HG02678 (cell line): ENCODE data around the gene FOXN3.
A peak's percentile ranks its signal among the peaks of the same experiment; 100 is the strongest.

Experiments used
- ATAC-seq: cut with Tn5 transposase; IDR thresholded peaks from one replicate; pipeline ENCODE4 v1.9.1; 2021; ENCODE audit warnings: mild to moderate bottlenecking, moderate library complexity; ENCODE audit not compliant: unreplicated experiment

Gene FOXN3

GRCh38 chr14:89284333-89285058, 132.5 kb downstream of the FOXN3 start:
- no peak for ATAC-seq

DNA sequence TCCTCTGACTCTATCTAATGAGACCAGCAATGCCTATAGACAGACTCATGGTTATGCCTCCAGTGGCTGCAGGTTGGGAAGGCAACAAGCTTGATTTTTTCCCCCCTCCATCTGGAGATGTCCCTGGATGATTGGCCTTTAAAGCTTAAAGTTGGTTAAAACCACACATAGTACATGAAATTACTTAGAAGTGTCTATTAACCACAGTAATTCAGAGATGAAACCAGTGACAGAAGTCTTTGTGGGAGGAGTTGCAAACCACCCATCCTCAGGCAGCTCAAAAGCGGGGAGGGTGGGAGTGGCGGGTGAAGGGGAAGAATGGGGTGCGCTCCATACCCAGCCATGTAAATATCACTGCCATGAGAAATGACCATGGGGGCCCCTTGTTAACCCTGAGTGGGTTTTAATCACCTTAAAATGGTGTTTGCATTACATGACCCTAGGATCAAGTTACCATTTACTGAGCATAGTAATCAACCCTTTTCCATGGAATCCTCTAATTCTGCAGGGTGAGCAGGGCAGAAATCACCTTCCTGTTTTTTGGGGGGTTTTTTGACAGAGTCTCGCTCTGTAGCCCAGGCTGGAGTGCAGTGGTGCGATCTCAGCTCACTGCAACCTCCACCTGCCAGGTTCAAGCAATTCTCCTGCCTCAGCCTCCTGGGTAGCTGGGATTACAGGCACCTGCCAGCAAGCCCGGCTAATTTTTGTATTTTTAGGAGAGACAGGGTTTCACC, 133.5 kb downstream of the FOXN3 start:
- ATAC-seq = peak; percentile 93

DNA sequence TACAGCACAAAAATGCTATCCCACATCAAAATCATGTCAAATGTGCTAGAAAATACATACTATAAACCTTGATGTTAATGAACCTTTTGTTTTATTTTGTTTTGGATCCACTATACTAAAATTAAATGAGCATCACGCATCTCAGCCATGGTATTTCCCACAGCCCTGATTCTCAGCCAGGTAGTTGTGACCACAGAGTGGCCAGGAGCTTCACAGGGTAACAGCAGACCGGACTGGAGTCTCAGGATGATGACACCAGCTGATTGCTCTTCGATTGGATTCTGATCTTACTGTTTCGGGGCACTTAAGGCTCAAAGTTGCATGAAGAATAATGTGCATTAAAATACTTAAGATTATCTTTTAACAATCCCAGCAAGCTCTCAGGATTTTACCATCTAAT, 134.8 kb downstream of the FOXN3 start:
- ATAC-seq = no peak

DNA sequence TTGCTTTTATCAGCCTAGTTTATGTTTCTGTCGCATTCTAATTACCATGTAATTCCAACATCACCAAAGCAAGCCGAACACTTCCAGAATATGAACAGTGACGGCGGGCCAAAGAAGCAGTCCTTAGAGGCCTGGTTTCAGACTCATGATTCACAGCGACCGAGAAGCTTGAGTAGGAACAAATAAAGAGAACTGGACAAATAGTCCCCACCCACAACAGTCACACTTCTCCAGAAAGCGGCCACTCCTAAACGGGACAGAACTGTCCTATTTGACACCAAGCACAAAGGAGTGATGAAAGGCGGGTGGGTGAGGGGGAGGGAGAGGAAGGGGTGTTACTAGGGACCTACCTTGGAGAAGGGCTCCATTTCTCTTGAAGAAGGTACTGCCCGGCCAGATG, 136.4 kb downstream of the FOXN3 start:
- ATAC-seq = no peak

GRCh38 chr14:89279649-89280232, 137.3 kb downstream of the FOXN3 start:
- ATAC-seq = no peak

GRCh38 chr14:89277203-89277602, 139.8 kb downstream of the FOXN3 start:
- no peak for ATAC-seq

GRCh38 chr14:89276424-89276975, 140.5 kb downstream of the FOXN3 start:
- peak; percentile 96 for ATAC-seq

DNA sequence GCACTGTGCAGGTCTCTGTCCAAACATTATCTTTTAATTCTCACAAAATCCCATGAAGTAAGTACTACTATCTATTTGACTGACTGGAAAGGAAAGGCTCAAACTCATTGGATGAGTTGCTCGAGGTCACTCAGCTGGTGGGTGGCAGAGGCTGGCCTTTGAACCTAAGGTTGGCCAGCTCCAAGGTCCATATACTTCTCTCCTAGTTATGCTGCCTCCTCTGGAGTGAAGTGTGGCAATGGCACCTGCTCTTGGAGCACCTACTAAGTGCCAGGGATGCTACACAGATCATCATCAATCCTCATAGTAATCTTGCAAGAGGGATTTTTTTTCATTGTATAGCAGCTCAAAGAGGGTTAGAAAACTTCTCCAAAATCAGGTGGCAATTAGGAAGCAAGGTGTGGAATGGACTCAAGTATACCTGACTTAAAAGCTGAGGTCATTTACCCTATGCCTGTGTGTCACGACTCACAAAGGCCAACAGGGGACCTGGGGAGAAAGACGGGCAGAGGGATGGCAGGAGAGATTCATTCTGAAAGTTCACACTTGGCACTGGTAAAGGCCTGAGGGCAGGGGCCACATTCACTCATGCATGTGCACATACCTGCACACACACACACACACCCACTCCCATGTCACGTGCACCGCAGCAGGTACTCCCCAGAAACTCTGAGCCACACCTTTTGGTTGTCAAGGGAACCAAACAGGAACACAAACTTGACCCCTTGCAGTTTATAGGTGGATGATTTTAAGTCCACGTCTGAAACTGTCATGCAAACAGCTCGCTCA, 146.4 kb downstream of the FOXN3 start:
- peak; percentile 61 for ATAC-seq

DNA sequence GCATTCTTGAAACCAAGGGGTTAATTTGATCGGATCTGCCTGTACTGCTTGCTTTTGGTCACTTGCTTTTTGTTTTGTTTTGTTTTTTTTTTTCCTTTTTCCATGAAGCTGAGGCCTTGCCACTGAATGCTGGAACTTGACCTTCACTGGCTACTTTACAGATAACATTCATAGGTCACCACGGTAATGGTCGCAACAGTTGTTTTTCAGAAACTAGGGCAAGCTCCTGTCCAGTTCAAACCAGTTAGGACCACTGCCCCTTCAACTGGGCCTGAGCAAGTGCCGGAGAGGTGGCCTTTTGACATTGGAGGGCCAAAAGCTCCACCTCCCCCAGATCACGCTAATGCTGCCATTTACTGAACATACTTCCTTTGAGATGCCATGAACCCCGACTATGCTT, 147.6 kb downstream of the FOXN3 start:
- no peak for ATAC-seq

GRCh38 chr14:89268514-89268913, 148.5 kb downstream of the FOXN3 start:
- ATAC-seq = no peak

- ATAC-seq = no peak
Measured at GRCh38 chr14:89267656-89268055, 149.4 kb downstream of the FOXN3 start.

GRCh38 chr14:89267163-89267562, 149.9 kb downstream of the FOXN3 start:
- no peak for ATAC-seq

- ATAC-seq = no peak
Measured at GRCh38 chr14:89266754-89267153, 150.3 kb downstream of the FOXN3 start.

DNA sequence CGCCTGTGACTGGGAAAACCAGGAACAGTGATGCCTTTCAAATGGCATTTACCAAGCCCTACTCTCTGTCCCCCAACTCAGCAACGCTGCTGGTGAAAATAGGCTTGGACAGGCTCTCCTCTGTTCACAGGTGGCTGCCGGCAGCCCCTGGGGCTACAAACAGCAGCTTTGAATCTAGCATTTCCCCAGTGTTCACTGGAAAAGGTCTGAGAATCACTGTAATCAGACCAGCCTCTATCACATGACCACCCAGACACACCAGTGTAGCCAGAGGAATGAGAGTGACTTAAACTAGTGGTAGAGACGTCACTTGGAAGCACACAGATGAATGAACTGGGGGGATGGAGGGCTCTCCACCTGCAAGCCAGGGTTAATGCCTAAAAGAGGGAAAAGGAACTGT, 151.8 kb downstream of the FOXN3 start:
- ATAC-seq = no peak

- ATAC-seq = no peak
Measured at GRCh38 chr14:89264196-89264800, 152.7 kb downstream of the FOXN3 start.

GRCh38 chr14:89262041-89262440, 155.0 kb downstream of the FOXN3 start:
- ATAC-seq = no peak

DNA sequence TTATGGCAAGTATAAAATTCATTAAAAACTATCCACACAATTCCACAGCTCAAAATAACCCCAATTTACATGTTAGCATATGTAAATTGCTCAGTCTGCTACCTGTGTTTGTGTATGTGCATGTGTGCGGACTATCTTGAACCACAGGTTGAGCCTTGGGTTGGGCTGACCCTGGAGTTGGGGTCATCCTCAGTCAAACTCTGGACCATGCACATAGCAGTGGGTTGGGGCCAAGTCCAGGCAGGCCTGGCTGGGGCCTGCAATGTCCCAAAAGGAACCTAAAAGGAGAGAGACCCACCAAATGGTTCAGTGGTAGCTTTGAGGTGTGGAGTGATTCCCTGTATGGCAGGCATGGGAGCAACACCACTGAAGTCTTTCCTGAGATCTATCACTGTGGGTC, 156.1 kb downstream of the FOXN3 start:
- ATAC-seq = no peak

DNA sequence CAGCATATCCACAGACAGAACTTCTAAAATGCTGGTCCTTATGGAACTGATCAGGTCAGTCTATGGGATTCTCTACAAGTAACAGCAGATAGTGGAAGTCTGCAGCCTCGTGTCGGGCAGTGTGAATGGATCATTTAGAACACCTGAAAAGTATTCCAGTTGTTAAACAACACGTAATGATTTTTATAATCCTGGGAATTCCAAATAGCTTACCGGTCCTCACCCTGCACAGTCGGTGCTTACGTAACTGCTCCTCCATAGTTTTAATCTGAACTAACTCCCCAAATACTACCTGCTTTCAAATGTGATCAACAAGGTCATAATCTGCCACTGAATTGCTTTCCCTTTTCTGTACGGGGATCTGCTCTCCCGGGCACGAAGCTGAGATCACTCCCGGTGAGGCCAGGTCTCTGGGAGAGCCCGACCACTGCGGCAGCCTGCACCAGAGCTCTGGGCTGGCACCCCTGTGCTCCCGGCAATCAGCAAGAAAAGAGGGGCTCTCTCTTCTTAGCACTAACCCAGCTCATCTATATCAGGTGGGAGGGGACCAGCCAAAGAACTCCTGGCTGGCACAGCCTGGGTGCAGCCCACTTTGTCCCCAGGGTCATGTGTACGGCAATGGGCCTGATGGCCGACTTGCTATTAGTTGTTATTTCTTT, 157.0 kb downstream of the FOXN3 start:
- ATAC-seq = no peak

DNA sequence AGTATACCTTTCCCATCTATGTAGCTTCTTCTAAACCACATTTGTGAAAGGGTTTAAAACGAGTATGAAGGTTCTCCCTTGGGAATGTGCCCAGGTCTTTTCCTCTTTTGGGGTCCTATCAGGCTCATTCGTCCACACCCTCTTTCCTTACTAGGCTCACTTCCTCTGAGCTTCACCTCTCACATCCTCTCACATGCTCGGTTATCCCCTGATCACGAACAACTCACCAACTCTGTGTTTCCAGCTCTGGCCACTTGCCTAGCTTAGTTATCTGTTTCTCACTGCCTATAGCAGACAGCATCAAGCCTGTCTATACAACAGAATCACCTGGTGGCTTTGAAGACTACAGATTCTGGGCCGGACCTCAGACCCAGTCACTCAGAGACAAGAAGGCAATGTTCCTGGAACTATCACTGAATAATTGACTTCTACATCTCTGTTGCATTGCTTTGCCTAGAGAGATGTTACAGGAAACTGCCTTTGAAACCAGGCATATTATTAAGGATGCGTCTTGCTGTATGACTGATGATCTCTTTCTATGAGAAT, 158.2 kb downstream of the FOXN3 start:
- ATAC-seq = peak; percentile 52

- ATAC-seq = no peak
Measured at GRCh38 chr14:89256951-89257350, 160.1 kb downstream of the FOXN3 start.
